IMR-90 (cell line): ENCODE data around the gene CHAC1. TPM values are rescaled to one million over a fixed set of nuclear protein-coding genes. Genes with fewer than 3 reads are reported as not detected.

Experiments used
- BHLHE40 ChIP-seq: fragments of 150-350 bp; IDR thresholded peaks from 2 replicates; pipeline ENCODE4 v1.6.1; 2016; ENCODE audit warnings: mild to moderate bottlenecking, low read depth, low read length
- CHD1 ChIP-seq: IDR thresholded peaks from 2 replicates; pipeline ENCODE4 v1.6.1; 2012; ENCODE audit warnings: low read depth, low read length, improper control_type of control experiment
- FOS ChIP-seq: fragments of 150-350 bp; IDR thresholded peaks from 2 replicates; pipeline ENCODE4 v1.6.1; 2016; ENCODE audit warnings: low read depth, low read length
- MAFK ChIP-seq: IDR thresholded peaks from 2 replicates; pipeline ENCODE4 v1.6.1; 2012; ENCODE audit warnings: low read depth, low read length, improper control_type of control experiment
- MAZ ChIP-seq: IDR thresholded peaks from 2 replicates; pipeline ENCODE4 v1.6.1; 2012; ENCODE audit warnings: low read depth, mild to moderate bottlenecking, low read length, improper control_type of control experiment, moderate library complexity, borderline replicate concordance
- USF2 ChIP-seq: fragments of 150-350 bp; IDR thresholded peaks from 2 replicates; pipeline ENCODE4 v1.6.1; 2017; ENCODE audit warnings: mild to moderate bottlenecking, antibody characterized with exemption, low read length, low read depth
- polyA plus RNA-seq, 3 experiments: library from polyadenylated mRNA; depleted of rRNA; stranded (reverse); fragments of >200 nt; gene quantifications; 2 replicates each; pipeline ENCODE4 v1.2.3, GENCODE V29; 2012; ENCODE audit warnings: low replicate concordance in 1 of 3
- total RNA-seq: library from RNA; depleted of rRNA; stranded (reverse); fragments of >200 nt; gene quantifications from 2 replicates; pipeline ENCODE4 v1.2.3, GENCODE V29; 2012

CHAC1 gene
- total and polyA plus RNA-seq, 2 of the 4 experiments (the other 2 are of a cell fraction): 51.3 to 77.8 TPM

DNA sequence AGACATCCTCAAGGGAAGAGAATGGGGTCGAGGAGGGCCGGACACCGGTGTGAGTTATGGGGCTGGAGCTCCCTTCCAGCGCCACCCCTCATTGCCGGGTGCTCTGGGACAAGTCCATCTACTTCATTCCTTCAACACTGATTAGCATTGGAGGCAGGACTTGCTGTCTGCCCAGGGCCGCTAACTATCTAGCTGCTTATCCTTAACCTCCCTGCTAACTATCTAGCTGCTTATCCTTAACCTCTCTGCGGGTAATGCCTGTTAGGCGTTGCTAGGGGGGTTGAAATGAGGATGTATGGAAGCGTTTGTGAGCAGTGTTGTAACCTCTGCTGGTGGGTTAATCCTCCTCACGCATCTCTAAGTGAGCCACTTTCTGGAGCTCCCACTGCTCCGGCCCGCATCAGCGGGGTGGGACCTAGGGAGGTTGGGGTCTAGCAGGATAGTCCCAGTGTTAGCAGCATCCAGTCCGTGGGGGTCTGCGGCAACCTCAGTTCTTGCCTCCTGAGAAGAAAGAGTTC, 10.9 kb upstream of the CHAC1 start (continued):
- TF ChIP-seq USF2: no peak
- no peak for TF ChIP-seq BHLHE40
- no peak for TF ChIP-seq MAZ
- TF ChIP-seq MAFK: no peak
- no peak for TF ChIP-seq FOS
- no peak for TF ChIP-seq CHD1
